HG02642 (cell line): ENCODE data around the gene RLN2.
"Not testable (repeated sequence)": the region's sequence is repeated elsewhere in the genome, so short reads cannot be mapped to it uniquely, and the experiment has no call there.

Experiments used
- ATAC-seq: cut with Tn5 transposase; IDR thresholded peaks from one replicate; pipeline ENCODE4 v1.9.1; 2021; ENCODE audit warnings: mild to moderate bottlenecking; ENCODE audit not compliant: unreplicated experiment, poor library complexity

The RLN2 gene

GRCh38 chr9:5303840-5304795, at the start of gene RLN2:
TSS of gene RLN2 (minus strand) at chr9:5304716. CDS start at chr9:5304580, 136 bp downstream.
- ATAC-seq, result peak; percentile 100

GRCh38 chr9:5354184-5354583, 49.7 kb upstream of the RLN2 start:
- no peak for ATAC-seq

DNA sequence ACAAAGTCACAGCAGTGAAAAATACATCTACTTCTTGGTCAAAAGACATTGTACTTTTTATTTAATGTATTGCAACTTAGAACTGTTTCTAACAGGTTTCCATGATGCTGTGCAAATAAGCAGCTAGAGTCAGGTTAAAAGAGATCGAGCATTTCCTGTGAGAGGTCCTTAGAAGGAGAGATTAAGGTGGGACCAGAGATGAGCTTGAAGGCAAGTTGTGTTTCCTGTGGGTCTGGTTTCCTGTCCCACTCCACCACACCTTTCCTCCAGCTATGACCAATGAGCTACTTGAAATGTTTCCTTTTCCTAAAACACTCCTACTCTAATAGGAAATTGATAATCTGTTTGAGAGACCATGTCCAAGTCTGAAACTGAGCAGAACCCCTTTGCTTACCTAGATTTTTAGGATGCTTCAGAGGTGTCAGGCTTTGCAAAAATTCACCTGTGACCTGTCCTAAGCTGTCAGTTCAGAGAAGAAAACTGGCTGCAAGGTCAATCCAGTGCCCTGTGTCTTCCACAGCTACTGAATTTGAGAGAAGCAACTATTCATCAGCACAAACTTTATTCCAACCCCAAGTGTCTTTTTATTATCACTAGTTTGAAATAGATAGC, 48.2 kb upstream of the RLN2 start:
- no peak for ATAC-seq

DNA sequence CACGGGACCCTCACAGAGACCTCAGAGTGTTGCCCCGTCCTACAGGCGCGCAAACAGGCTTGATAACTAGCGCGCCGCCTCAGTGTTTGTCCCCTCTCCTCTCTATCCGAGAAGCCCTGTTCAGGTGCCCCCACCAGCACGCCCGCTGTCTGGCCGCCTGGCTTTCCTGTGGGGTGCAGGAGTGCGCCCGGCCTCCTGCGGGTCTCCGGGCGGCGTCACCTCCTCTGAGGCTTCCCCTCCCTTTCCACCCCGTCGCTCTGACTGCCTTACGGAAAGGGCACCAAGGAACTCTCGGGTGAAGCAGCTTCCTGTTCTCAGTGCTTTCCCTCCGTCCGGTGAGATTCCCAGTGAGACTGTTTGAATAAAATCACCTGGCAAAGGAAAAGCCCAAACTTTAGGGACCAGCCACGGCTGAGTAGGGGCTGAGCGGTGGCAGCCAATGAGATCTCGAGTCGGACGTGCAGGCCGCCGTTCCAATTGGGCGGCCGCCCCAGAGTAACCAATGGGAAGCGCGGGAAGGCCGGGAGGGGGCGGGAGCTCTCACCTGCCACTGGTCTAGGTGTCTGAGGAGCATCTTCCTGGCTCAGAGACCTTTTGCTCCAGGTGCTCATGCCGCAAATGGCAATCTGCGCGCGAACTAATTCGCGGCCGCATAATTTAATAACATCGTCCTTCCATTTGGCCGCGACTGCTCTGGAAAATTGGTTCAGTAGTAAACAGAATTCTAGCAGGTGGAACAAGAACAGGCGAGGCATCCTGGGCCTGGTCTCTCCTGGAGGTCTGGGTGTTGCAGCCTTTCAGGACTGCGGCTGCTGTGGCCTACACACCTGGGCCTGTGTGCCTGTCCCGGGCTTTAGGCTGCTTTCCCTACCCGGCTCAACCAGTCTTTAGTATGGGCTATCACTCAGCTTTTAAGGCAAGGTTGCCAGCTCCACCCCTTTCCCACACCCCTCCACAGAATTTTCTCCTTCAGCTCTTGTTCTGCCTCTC, 34.8 kb upstream of the RLN2 start, which contains the start of gene RLN1:
Gene RLN1 (minus strand): TSS at position 885 of the 990 bp plus-strand sequence. CDS start 130 bp downstream, at position 755.
- peak; percentile 100 for ATAC-seq

GRCh38 chr9:5336688-5337087, 32.2 kb upstream of the RLN2 start:
- ATAC-seq, result no peak

DNA sequence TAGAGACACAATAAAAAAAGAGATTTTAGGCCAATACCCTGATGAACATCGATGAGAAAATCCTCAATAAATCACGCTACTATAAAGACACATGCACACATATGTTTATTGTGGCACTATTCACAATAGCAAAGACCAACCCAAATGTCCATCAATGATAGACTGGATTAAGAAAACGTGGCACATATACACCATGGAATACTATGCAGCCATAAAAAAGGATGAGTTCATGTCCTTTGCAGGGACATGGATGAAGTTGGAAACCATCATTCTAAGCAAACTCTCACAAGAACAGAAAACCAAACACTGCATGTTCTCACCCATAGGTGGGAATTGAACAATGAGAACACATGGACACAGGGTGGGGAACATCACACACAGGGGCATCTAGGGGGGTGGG, 26.8 kb upstream of the RLN2 start:
- ATAC-seq, result not testable (repeated sequence)

DNA sequence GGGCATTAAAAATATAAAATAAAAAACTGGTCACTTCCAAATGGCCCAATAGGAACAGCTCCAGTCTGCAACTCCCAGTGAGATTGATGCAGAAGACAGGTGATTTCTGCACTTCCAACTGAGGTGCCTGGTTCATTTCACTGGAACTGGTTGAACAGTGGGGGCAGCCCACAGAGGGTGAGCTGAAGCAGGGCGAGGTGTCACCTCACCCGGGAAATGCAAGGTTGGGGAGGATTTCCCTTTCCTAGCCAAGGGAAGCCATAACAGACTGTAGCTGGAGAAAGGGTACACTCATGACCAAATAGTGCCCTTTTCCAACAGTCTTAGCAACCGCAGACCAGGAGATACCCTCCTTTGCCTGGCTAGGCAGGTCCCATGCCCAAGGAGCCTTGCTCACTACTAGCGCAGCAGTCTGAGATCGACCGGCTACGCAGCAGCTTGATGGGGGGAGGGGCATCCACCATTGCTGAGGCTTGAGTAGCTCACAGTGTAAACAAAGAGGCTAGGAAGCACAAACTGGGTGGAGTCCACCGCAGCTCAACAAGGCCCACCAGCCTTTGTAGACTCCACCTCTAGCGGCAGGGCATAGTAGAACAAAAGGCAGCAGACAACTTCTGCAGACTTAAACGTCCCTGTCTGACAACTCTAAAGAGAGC, 22.5 kb upstream of the RLN2 start:
- ATAC-seq, result no peak

DNA sequence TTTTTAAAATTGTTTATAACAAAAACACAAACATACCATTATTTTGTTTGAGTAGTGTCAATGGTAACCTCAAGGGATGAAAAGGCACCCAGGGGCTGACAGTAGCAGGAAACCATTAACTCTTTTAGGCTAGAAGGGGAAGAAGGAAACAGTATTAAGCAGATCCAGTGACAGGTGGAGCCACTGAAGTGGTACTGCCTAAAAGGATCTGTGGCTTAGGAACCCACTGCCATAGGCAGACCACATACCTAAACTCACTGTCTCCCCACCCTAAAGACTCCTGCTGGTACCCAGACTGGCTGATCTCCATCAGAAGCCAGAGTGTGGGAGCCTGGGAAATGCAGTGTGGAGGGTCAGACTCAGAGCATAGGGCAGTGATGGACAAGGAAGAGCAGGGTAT, 21.7 kb upstream of the RLN2 start:
- no peak for ATAC-seq

- ATAC-seq, result not testable (repeated sequence)
Observed at GRCh38 chr9:5321601-5322000, 17.1 kb upstream of the RLN2 start.

DNA sequence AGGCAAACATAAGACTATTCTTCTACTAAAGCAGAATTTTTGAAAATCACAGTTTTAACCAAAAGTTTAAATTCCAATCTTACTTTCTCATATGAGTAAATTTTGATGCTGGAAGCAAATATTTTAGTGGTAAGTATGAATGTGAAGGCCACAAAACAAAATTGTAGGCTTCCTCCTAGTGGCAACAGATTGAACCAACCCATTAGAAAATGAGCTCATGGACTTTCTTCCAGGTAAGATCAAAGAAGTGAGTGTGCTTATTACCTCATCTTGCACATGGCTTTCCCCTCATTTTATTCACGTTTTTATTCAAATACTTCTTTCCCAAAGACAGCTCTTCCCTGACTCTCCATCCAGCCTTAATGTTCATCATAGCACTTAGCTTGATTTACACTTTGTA, 16.5 kb upstream of the RLN2 start:
- no peak for ATAC-seq

DNA sequence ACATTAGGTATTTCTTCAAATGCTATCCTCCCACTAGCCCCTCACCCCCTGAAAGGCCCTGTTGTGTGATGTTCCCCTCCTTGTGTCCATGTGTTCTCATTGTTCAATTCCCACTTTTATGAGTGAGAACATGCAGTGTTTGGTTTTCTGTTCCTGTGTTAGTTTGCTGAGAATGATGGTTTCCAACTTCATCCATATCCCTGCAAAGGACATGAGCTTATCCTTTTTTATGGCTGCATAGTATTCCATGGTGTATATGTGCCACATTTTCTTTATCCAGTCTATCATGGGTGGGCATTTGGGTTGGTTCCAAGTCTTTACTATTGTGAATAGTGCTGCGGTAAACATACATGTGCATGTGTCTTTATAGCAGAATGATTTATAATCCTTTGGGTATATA, 11.9 kb upstream of the RLN2 start:
- not testable (repeated sequence) for ATAC-seq

DNA sequence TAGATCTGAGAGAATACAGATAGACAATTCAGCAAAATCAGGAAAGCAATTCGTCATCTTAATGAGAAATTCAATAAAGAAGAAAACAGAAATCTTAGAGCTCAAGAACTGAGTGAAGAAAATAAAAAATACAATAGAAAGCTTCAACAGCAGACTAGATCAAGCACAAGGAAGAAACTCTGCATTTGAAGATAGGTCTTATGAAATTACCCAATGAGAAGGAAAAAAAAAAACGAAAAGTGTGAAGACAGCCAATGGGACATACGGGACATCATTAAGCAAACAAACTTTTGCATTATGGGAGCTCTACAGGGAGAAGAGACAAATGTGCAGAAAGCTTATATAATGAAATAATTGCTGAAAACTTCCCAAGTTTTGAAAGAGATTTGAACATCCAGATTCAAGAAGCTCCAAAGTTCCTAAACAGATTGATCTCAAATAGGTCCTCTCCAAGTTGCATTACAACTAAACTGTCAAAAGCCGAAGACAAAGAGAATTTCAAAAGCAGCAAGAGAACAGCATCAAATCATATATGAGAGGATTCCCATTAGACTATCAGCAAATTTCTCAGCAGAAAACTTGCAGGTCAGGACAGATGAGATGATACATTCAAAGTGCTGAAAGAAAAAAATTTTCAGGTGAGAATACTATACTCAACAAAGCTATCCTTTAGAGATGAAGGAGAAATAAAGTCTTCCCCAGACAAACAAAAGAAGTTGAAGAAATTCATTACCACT, 10.8 kb upstream of the RLN2 start:
- ATAC-seq, result no peak

GRCh38 chr9:5310851-5311250, 6.3 kb upstream of the RLN2 start:
- ATAC-seq, result no peak

DNA sequence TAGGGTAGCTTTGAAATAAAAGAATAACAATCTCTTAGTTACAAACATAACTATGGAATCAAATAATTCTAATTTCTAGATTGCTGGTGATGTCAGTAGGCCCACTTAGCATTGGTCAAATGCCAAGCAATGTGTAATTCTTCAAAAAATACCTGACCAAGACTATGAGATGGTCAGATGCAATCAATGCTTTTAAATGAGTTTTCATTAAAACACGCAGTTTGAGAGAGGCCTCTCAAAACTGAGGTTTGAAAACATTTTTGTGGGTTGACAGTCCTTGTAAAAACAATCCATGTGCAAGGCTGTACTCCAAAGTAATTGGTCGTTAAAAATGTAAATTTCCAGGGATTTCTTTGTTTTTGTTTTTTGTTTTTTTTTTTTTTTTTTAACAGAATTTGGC, 1.2 kb upstream of the RLN2 start:
- ATAC-seq, result no peak

GRCh38 chr9:5301544-5301943, 3.0 kb downstream of the RLN2 start:
- ATAC-seq, result no peak

- ATAC-seq, result no peak
Observed at GRCh38 chr9:5292141-5292540, 12.4 kb downstream of the RLN2 start.

DNA sequence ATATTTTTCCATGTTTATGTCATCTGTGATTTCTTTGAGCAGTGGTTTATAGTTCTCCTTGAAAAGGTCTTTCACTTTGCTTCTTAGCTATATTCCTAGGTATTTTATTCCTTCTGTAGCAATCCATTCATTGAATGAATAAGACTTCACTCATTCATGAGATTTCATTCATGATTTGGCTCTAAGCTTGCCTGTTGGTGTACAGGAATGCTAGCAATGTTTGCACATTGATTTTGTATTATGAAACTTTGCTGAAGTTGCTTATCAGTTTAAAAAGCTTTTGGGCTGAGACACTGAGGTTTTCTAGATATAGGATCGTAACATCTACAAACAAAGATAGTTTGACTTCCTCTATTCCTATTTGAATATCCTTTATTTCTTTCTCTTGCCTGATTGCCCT, 15.9 kb downstream of the RLN2 start:
- ATAC-seq, result no peak

DNA sequence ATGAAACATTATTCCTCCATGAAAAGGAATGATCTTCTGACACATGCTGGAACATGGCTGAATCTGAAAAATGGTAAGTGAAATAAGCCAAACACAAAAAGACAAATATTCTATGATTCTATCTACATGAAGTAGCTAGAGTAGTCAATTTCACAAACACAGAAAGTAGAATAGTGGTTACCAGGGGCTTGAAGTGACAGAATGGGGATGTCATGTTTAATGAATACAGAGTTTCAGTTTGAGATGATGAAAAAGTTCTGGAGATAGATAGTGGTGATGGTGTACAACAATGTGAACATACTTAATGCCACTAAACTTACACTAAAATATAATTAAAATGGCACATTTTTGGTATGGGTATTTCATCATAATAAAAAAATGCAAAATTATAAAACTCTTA, 18.3 kb downstream of the RLN2 start:
- no peak for ATAC-seq

- ATAC-seq, result peak; percentile 58
Observed at GRCh38 chr9:5278486-5278885, 26.0 kb downstream of the RLN2 start.
